ENCODE results near the gene RTTN. TPM values are rescaled to one million over a fixed set of nuclear protein-coding genes. Genes with fewer than 3 reads are reported as not detected.

RTTN gene
- total and polyA plus RNA-seq, 2 of the 4 experiments (the other 2 are of a cell fraction) = 5.8 to 19.9 TPM

DNA sequence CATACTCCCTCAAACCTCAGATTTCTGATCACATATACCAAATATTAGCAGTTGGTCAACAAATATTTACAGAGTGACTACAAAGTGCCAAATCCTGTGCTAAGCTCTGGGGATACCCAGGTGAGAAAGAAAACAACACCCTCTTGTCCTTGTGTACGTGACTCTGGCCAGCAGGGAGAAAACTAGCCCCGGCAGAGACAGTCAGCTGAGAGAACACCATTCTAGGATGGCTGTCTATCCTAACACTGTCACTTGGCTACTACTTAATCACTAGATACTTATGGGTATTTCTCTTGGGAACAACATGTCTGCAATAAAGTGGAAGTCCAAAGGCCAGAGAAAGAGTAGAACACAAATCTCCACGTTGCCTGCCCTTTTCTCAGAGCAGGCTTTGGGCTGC, 199.9 kb downstream of the RTTN start:
- no peaks in the 10 kb centered on the region for H3K27me3 ChIP-seq (ENCODE audit: control insufficient read depth, insufficient read depth, low read length)
- no peak overlapping the region for H3K18ac ChIP-seq (ENCODE audit: low read depth, low read length)
- H3K56ac ChIP-seq (ENCODE audit: extremely low read depth, insufficient read depth, low read length) = no peak overlapping the region
- no TSS peak for BruUV-seq (replicated peaks)
- H4K8ac ChIP-seq (ENCODE audit: low read depth in 2 of 2, low read length in 2 of 2) = no peak overlapping the region
- no peak overlapping the region for H2BK20ac ChIP-seq (ENCODE audit: low read depth, low read length)
- in situ Hi-C loops (cut with MboI; ENCODE audit: low sequenced_read_pairs) (no loop called here), dilution Hi-C loops (cut with HindIII; ENCODE audit: low sequenced_read_pairs, unreplicated experiment) (no loop called here), intact Hi-C loops (cut with micrococcal nuclease) (no loop called here)
- no peak overlapping the region for H4K91ac ChIP-seq (ENCODE audit: insufficient read depth, low read depth, low read length)
- no peak for ATAC-seq (ENCODE audit: low read depth)
- no peak for DNase-seq
- H4K5ac ChIP-seq (ENCODE audit: low read depth, low read length) = no peak overlapping the region
- no peak overlapping the region for H2BK120ac ChIP-seq (ENCODE audit: low read depth, low read length)
- peak overlapping the region; percentile 88; the same call in 1 of the 2 replicates for H3K4me2 ChIP-seq (ENCODE audit: low read depth, low read length)
- H3K9me3 ChIP-seq (ENCODE audit: control insufficient read depth, insufficient read depth, low read length) = no peaks in the 10 kb centered on the region
- no peak overlapping the region for H3K4me3 ChIP-seq (ENCODE audit: insufficient read depth, low read depth, low read length)
- no peaks in the 10 kb centered on the region for H3K36me3 ChIP-seq (ENCODE audit: control insufficient read depth, insufficient read depth, low read length)
- H3K9ac ChIP-seq (ENCODE audit: low read depth, low read length) = no peak overlapping the region
- H3K27ac ChIP-seq (ENCODE audit: insufficient read depth, low read length) = no peak overlapping the region
- H2AK5ac ChIP-seq (ENCODE audit: low read depth, low read length) = no peak overlapping the region
- CTCF ChIA-PET = no interaction called here
- no peak for TF ChIP-seq RFX5 (IDR thresholded peaks at IDR 0.05; ENCODE audit: low read depth, low read length)
- TF ChIP-seq CEBPB (IDR thresholded peaks at IDR 0.05; ENCODE audit: low read depth, low read length) = no peak
- TF ChIP-seq, protein P1, sequence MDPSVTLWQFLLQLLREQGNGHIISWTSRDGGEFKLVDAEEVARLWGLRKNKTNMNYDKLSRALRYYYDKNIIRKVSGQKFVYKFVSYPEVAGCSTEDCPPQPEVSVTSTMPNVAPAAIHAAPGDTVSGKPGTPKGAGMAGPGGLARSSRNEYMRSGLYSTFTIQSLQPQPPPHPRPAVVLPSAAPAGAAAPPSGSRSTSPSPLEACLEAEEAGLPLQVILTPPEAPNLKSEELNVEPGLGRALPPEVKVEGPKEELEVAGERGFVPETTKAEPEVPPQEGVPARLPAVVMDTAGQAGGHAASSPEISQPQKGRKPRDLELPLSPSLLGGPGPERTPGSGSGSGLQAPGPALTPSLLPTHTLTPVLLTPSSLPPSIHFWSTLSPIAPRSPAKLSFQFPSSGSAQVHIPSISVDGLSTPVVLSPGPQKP (IDR thresholded peaks at IDR 0.05; ENCODE audit: borderline replicate concordance, low read depth, low read length) = no peak
- no peak for TF ChIP-seq MAZ (IDR thresholded peaks at IDR 0.05; ENCODE audit: borderline replicate concordance, low read depth, low read length)
- no peak for TF ChIP-seq MXI1 (IDR thresholded peaks at IDR 0.05; ENCODE audit: borderline replicate concordance, low read depth, low read length)
- TF ChIP-seq, protein P2, sequence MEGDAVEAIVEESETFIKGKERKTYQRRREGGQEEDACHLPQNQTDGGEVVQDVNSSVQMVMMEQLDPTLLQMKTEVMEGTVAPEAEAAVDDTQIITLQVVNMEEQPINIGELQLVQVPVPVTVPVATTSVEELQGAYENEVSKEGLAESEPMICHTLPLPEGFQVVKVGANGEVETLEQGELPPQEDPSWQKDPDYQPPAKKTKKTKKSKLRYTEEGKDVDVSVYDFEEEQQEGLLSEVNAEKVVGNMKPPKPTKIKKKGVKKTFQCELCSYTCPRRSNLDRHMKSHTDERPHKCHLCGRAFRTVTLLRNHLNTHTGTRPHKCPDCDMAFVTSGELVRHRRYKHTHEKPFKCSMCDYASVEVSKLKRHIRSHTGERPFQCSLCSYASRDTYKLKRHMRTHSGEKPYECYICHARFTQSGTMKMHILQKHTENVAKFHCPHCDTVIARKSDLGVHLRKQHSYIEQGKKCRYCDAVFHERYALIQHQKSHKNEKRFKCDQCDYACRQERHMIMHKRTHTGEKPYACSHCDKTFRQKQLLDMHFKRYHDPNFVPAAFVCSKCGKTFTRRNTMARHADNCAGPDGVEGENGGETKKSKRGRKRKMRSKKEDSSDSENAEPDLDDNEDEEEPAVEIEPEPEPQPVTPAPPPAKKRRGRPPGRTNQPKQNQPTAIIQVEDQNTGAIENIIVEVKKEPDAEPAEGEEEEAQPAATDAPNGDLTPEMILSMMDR (conservative IDR thresholded peaks at IDR 0.05; ENCODE audit: low read depth, low read length) = no peak
- TF ChIP-seq FOS (IDR thresholded peaks at IDR 0.05; ENCODE audit: low read depth, low read length) = no peak
- no peak for TF ChIP-seq BHLHE40 (IDR thresholded peaks at IDR 0.05; ENCODE audit: low read depth, low read length)
- no peak for TF ChIP-seq SMC3 (IDR thresholded peaks at IDR 0.05; ENCODE audit: low read depth, low read length)
- TF ChIP-seq RAD21 (IDR thresholded peaks at IDR 0.05; ENCODE audit: low read length) = no peak
- no peak for TF ChIP-seq POLR2A (IDR thresholded peaks at IDR 0.05; ENCODE audit: low read depth, low read length)
- TF ChIP-seq NFE2L2 (IDR thresholded peaks at IDR 0.05; ENCODE audit: low read depth, low read length) = no peak
- TF ChIP-seq MAFK (IDR thresholded peaks at IDR 0.05; ENCODE audit: low read depth, low read length) = no peak
- H3K79me1 ChIP-seq (ENCODE audit: low read depth in 1 of 2, low read length in 2 of 2) = no peaks in the 10 kb centered on the region
- POLR2A ChIA-PET (ENCODE audit: unreplicated experiment) = no interaction called here
- peaks cover 6% of the 10 kb centered on the region for H3K9me1 ChIP-seq (ENCODE audit: insufficient read depth, low read length)
- WGBS, 2 experiments (ENCODE audit: extremely low coverage in 2 of 2, insufficient read length in 1 of 2) = 100% methylated on average over 1 of the region's 3 CpGs; no CpG with 5 or more reads in 1 of the 2 experiments
- H2AFZ ChIP-seq (replicated peaks; ENCODE audit: low read length, poor library complexity) = no peak overlapping the region
- H2BK15ac ChIP-seq (ENCODE audit: low read depth, low read length) = no peak overlapping the region
- H3K23ac ChIP-seq (ENCODE audit: low read depth, low read length) = no peak overlapping the region
- H3K14ac ChIP-seq (replicated peaks; ENCODE audit: low read depth, low read length) = no peak overlapping the region
- no peak overlapping the region for H2BK5ac ChIP-seq (ENCODE audit: low read depth, low read length, poor library complexity, severe bottlenecking)
- no peak overlapping the region for H3K4ac ChIP-seq (ENCODE audit: low read depth, low read length)
- no peak overlapping the region for H2AK9ac ChIP-seq (replicated peaks; ENCODE audit: low read depth, low read length, poor library complexity)
- H3K4me1 ChIP-seq (ENCODE audit: control insufficient read depth, insufficient read depth, low read length) = no peaks in the 10 kb centered on the region
- H4K20me1 ChIP-seq (ENCODE audit: insufficient read depth, low read length) = no peaks in the 10 kb centered on the region
